ENCODE data around the gene SH3TC2.

The SH3TC2 gene

DNA sequence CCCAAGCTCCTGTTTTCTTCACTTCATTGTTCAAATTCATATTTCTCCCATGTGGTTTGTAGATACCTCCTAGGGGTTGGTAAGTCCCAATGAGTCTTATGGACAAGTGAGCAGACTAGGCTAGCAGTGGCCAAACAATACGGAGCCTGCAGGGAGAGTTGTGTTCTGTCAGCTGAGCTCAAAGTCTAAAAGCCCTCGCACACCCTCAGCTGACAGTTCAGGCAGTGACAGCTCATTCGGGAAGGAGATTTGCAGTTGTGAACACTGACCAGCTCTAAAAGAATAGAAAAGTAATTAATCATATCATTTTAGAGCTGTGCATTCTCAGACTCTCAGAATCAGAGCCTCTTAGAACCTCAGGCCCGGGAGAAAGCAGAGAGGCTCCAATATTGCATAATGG lies 95.1 kb downstream of the SH3TC2 start:
- no peak for DNase-seq

DNA sequence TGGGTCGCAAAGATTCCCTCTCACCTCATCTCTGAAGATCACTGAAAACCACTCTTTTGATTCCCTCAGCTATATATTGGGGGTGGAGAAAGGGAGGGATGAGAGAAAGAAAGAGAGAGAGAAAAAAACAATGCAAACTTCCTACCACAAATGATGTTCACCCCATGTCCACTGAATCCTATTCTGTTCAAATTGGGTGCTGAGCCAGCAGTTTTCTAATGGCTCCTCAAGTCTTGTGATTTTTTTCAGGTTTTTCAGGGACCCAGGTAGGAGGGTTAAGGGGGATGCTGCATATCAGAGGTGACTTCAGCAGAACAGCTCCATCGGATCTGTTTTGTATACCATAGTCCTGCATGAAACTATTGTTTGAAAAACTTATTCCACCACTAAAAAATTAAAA lies 95.9 kb downstream of the SH3TC2 start:
- DNase-seq: no peak

DNA sequence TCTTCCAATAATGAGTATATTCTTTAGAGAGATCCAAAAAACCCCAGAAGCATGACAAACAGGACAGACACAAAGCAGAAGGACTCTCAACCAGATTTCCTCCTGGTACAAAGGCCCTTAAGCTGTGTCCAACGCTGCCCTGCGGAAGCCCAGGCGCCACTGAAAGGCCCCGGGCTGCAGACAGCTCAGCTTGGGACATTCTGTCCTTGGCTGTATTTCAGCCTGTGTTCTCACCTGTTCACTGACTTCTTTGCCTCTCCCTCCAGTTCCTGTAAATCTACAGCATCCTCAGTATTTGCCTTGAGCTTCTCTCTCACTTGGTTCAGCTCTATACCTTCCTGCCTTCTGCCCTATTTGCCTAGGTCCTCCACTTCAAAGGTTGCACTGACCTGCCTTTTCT lies 96.5 kb downstream of the SH3TC2 start:
- no peak for DNase-seq

DNA sequence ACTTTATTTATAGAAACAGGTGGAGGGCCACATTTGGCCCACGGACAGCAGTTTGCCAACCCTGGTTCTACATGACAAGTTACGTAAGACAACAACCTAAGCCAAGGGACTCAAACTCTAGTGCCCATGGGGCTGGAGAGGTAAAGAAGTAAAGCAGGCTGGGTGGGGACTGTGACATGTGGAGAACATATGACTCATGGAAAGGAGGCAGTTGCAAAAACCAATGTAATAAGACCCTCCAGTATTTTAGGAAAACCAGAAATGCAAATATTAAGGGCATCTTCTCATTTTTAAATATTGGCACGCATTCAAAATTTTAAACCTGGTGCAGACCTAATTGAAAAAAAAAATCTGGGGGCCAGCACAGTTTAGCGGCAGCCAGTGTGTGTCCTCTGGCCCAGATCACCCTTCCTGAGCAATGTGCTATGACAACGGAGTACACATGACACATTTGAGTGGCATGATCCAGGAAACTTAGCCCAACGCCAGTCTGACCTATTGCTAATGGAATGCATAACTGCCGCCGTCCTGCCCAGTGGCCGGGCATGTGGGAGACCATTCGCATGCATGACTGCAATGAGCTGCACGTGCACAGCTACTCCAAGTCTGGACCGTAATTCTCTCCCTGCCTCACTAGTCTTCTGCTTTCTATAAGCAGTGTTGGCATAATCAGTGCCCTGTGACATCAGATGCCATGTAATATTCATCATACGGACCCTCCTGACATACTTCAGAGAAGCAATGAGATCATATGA lies 97.2 kb downstream of the SH3TC2 start:
- DNase-seq: no peak

DNA sequence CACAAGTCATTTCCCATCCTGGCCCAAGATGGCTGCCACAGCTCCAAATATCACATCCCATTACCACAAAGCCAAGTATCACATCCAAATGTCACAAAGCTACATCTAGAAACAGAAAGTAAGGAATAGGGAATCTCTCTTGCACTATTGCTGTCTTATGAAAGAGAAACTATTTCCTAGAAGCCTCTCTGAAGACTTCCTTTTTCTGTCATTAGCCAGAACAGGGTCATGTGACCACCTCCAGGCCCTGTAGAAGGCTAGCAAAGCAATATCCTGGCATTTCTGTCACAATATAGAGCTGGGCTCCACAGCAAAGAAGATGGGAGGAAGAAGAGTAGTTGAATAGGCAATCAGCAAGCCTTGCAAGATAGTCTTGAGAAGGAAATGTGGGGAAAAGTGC lies 99.2 kb downstream of the SH3TC2 start:
- DNase-seq: no peak

DNA sequence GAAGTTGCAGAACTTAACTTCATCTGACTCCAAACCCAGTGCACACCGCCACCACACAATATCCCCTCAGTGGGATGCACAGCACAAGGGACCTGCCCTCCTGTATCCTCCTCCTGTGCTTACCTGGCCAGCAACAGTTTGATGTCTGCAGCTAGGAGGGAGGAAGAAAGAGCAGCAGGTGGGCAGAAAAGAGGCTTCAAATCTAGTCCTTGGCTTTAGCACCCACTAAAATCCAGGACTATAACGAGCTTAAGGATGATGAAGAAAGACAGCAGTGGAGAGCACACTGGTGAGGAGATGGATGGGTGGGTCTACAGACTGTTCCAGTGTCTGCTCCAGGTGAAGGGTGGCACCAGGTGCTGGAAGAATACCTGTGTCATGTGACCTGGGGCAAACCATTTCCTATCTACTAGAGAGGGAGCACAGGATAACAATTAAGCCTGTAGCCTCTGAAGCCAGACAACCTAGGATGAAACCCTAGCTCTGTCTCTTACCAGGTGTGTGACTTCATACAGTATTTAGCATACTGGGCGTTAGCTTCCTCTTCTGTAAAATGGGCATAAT lies 100.0 kb downstream of the SH3TC2 start:
- no peak for DNase-seq

DNA sequence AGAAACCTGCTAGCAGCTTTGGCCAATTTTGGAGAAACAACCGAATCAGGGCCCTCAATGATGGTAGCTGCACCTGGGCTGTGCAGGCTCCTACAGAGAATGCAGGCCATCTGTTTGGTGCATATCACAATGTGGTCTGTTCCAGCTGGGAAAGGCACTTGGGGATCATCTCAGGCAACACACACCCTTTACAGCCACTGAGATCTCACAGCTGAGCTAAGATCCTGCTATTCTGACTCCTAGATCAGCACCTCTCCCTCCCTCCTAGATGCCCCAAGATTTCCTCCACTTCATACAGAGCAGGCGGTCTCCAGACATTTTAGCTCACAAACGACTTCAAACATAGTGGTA lies 100.7 kb downstream of the SH3TC2 start:
- DNase-seq: no peak

DNA sequence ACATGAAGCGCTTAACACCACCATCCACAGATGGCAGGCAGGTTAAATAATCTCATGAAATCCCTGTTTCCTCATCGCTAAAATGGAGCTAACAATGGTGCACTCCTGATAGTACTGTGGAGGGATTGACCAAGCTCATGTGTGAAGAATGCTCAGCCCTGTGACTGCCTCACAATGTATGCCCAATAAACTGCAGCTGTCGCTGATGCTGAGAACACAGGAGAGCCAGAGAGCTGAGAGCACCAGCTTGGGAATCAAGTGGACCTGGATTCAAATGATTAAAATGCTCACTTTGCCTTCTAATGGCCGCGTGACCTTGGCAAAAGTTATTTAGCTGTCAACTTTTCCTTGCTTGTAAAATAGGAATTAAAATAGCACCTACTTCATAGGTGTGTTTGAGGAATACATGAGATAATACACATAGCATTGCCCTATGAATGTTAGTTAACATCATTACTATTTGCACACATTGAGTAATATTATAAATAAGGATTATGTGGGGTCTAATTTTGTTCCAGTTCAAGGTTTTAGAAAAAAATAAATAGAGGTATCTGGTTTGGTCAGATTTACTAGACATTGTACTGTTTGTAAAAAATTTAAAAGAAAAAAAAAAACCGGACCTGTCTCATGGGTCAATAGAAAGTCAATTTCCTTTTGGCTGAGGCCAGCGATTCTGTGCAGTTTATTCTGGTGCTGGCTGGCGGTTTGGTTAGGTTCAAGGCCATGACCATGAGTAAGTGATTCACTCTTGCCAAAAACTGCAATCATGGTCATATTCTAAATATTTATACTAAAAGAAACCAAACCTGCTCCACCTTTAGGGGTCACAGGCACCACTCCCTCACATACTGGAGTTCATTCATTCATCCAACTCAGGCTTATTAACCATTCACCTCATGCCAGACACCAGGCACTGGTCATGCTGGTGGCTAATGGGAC lies 101.3 kb downstream of the SH3TC2 start:
- no peak for DNase-seq

DNA sequence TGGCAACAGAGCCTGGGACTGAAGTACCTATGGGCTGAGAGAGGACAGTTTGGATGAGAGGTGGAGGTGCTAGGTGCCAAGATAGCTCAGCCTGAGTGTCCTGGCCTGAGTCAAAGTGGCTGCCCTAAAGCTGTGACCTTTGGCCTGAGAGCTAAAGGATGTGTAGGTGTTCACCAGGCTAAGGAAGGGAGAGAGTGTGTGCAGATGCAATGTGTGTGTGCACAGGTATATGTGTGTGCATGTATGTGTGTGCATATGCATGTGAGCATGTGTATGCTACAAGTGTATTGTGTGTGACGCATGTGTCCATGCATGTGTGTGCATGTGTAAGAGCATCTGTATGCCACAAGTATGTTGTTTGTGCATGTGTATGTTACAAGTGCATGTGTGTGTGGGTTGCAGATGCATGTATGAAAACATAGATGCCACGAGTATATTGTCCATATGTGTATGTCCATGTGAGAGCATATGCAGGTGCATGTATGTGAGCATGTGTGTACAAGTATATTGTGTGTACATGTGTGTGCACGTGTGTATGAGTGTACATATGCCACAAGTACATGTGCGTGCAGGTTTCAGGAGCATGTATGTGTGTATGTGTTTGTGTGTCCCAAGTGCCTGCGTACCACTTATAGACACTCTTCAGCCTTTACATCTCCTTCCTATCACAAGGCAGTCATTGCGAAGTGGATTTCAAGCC lies 102.6 kb downstream of the SH3TC2 start:
- DNase-seq: no peak

DNA sequence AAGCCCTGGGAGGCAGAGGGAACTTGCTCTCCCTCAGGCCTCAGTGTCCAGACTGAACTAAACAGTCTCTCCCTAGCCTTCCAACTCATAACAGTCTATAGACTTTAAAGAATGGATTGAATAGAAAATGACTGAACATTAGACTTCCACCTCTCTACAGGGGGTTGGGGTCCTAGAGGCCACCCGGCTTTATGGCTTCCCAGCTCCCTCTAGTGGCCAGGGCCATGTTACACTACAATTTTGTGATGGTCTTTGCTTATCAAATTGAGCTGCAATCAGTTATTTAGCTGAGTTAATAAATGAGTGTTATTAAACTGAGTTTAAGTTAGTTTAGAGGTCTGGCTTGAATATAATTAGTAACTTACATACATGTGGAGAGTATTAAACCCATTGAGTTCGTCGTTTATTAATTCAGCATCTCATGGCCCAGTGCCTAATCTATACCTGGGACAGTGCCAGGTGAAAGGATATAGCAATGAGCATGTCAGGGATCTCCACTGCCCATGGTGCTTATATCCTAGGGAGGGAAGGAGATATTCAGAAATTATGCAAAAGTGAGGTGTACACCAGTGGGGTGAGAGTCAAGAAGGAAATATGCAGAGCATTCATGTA lies 105.2 kb downstream of the SH3TC2 start:
- peak; percentile 32 for DNase-seq

DNA sequence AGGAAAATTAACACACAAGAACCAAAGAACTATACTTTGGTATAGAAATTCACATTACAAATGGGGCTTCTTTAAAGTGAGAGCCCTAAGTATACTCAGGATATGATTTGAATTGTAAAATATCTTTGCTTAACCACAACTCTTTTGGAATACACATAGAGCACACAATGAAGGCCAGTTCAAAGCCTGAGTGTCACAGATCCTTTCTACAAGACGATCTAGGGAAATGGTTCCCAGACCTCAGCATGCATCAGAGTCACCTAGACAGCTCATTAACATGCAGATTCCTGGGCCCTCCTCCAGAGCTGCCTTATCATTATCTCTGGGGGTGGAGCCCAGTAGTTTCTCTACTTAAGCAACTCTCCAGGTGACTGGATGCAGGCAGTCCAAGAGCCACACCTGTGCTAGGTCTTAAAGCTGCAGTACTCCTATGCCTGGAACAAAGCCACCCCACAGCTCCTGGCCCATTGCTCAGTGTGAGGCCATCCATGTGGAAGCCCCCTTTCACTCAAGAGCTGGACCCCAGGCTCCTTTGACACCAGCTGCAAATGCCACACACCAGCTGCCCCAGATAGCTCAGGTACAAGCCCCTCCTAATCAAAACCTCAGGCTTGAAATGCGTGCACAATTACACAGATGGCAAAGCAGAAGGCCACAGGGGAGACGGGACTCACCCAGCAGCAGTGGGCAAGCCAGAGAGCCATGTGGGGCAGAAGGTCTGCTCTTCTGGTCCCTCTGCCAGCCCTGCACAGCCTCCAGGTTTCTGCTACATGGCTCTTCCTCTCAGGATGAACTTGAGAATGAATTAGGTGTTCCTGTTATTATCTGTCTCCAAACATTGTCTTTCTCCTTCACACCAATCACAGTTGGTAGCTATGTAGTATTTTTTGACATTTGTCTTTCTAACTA lies 106.1 kb downstream of the SH3TC2 start:
- no peak for DNase-seq

Data from stimulated activated CD4-positive, alpha-beta T cell treated with anti-CD3 and anti-CD28 coated beads, Interleukin-4, amount 100 ng/mL, for 1 hour (primary cell).